ENCODE data around the gene METTL13. TPM values are rescaled to one million over a fixed set of nuclear protein-coding genes. Genes with fewer than 3 reads are reported as not detected.

The METTL13 gene
- total and polyA plus RNA-seq, 9 of the 15 experiments (the other 6 are each of a cell fraction or from before 2014, with no cell fraction given): 18.9 to 78.9 (median 54.9) TPM

- peak; percentile 63 to 88 for TF ChIP-seq E2F6 (IDR thresholded peaks at IDR 0.05; ENCODE audit: borderline replicate concordance in 1 of 2, extremely low read depth in 1 of 2, insufficient read depth in 1 of 2, insufficient read length in 1 of 2, low read depth in 1 of 2, low read length in 1 of 2, poor library complexity in 1 of 2, severe bottlenecking in 1 of 2)
- no peak for TF ChIP-seq MCM7 (IDR thresholded peaks at IDR 0.05)
- no peak for TF ChIP-seq POLR3A (IDR thresholded peaks at IDR 0.05; ENCODE audit: borderline replicate concordance, extremely low read depth, insufficient read depth, insufficient read length)
- no peak for TF ChIP-seq ZNF316 (IDR thresholded peaks at IDR 0.05)
- TF ChIP-seq FOXO4 (CRISPR knock-in tag; IDR thresholded peaks at IDR 0.05): 0 out of 2 replicates have a peak, but pooled peaks have one; percentile 8
- TF ChIP-seq ELK3 (CRISPR knock-in tag; IDR thresholded peaks at IDR 0.05): no peak
- no peak; a peak in 2 of 4 replicates for TF ChIP-seq SRF (CRISPR knock-in tag; IDR thresholded peaks at IDR 0.05)
- TF ChIP-seq RHOXF2B (CRISPR knock-in tag; conservative IDR thresholded peaks at IDR 0.05): 0 out of 2 replicates have a peak, but pooled peaks have one; percentile 61
- TF ChIP-seq HLTF (IDR thresholded peaks at IDR 0.05): peak; percentile 68; the same call in 1 of the 2 replicates
- TF ChIP-seq GATA2 (CRISPR knock-in tag; IDR thresholded peaks at IDR 0.05): peak; percentile 92
- no peak for TF ChIP-seq ZFP30 (CRISPR knock-in tag; IDR thresholded peaks at IDR 0.05; ENCODE audit: borderline replicate concordance)
- peak; percentile 96 for TF ChIP-seq SUPT5H (IDR thresholded peaks at IDR 0.05)
- TF ChIP-seq SRSF9 (IDR thresholded peaks at IDR 0.05; ENCODE audit: borderline replicate concordance, low read depth, low read length): no peak
- TF ChIP-seq POLR2G (IDR thresholded peaks at IDR 0.05; ENCODE audit: low read depth, low read length): peak; percentile 85
- no peak for TF ChIP-seq CLOCK (CRISPR knock-in tag; IDR thresholded peaks at IDR 0.05; ENCODE audit: borderline replicate concordance)
- no peak for TF ChIP-seq HMGXB4 (CRISPR knock-in tag; IDR thresholded peaks at IDR 0.05)
- no peak for TF ChIP-seq MEF2A (IDR thresholded peaks at IDR 0.05; ENCODE audit: control insufficient read depth, low read depth, low read length)
- no peak for TF ChIP-seq DLX4 (CRISPR knock-in tag; IDR thresholded peaks at IDR 0.05)
- TF ChIP-seq TAF15 (IDR thresholded peaks at IDR 0.05; ENCODE audit: low read depth, low read length): no peak
Measured at GRCh38 chr1:171781176-171781875, at the start of gene METTL13 (continued).
